Nephron progenitor cell (in vitro differentiated cells): ENCODE results near the gene ESAM.

Experiments used
- DNase-seq: peaks from one replicate; pipeline ENCODE4 v3.0.0; 2021
- H3K27ac Mint-ChIP-seq: 2 replicates; pipeline ENCODE4 v1.8.0; 2021; ENCODE audit warnings: mild to moderate bottlenecking, moderate library complexity, mixed read lengths
- H3K27me3 Mint-ChIP-seq: 2 replicates; pipeline ENCODE4 v1.8.0; 2021; ENCODE audit warnings: mild to moderate bottlenecking, low read depth, mixed read lengths; ENCODE audit not compliant: poor library complexity
- H3K36me3 Mint-ChIP-seq: 2 replicates; pipeline ENCODE4 v1.8.0; 2021; ENCODE audit warnings: low read depth, mixed read lengths
- H3K4me1 Mint-ChIP-seq: 2 replicates; pipeline ENCODE4 v1.8.0; 2021; ENCODE audit warnings: mixed read lengths
- H3K4me3 Mint-ChIP-seq: 2 replicates; pipeline ENCODE4 v1.8.0; 2021; ENCODE audit warnings: mild to moderate bottlenecking, moderate library complexity, mixed read lengths
- H3K9me3 Mint-ChIP-seq: 2 replicates; pipeline ENCODE4 v1.8.0; 2021; ENCODE audit warnings: mild to moderate bottlenecking, moderate library complexity, mixed read lengths
- CTCF ChIP-seq: fragments of 200-600 bp; sonication (generic); IDR thresholded peaks from 2 replicates; pipeline ENCODE4 v1.5.0; 2021; ENCODE audit warnings: antibody characterized with exemption

Gene ESAM

GRCh38 chr11:124737638-124738305 is 24.3 kb downstream of the ESAM start:
- TF ChIP-seq CTCF = no peak
- H3K27ac Mint-ChIP-seq = no peak overlapping the region
- H3K4me3 Mint-ChIP-seq = no peak overlapping the region
- H3K4me1 Mint-ChIP-seq = peaks cover 34% of the 10 kb centered on the region
- H3K27me3 Mint-ChIP-seq = peaks cover 96% of the 10 kb centered on the region
- no peaks in the 10 kb centered on the region for H3K9me3 Mint-ChIP-seq
- H3K36me3 Mint-ChIP-seq = no peaks in the 10 kb centered on the region
- no peak for DNase-seq

DNA sequence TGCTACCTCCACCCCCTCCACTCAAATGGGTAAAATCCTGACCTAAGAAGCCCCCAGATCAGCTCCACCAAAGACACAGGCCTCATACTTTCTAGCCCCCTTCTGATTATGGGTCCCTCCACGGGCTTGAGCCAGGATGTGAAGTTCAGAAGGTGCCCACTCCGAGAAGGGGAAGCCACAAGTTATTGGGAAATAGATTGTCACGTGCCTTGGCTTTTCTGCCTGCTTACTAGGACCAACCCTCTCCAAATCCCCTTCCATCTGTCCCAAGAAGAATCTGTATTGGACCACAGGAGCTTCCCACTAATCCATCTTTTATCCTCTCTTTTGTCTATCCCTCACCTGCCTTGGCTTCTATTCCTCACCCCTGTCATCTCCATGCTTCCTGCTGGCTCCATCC is 25.4 kb downstream of the ESAM start:
- Mint-ChIP-seq H3K4me3 (no peak overlapping the region), H3K27ac (no peak overlapping the region), H3K36me3 (no peaks in the 10 kb centered on the region), H3K9me3 (no peaks in the 10 kb centered on the region), H3K4me1 (peaks cover 32% of the 10 kb centered on the region), H3K27me3 (peaks cover 94% of the 10 kb centered on the region)
- TF ChIP-seq CTCF = no peak
- no peak for DNase-seq

DNA sequence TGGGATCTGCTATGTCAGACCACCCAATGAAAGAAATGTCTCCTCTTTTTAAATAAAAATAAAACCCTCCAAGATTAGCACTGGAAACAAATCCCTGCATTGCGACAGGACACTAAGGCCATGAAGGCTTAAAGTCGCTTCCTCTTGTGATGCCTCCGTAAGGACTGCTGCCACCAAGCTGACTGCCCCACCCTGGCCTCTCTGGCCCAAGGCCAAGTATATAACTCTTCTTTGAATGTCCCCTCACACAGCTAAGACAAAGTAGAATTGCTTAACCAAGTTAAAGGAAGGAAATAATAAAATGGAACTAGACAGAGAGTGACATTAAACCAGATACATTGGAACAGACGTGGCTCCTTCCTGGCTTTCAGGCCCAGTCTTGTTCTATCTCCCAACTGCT is 29.9 kb downstream of the ESAM start:
- H3K9me3 Mint-ChIP-seq = no peaks in the 10 kb centered on the region
- H3K4me3 Mint-ChIP-seq = no peak overlapping the region
- no peak overlapping the region for H3K27ac Mint-ChIP-seq
- H3K4me1 Mint-ChIP-seq = no peaks in the 10 kb centered on the region
- DNase-seq = no peak
- no peak for TF ChIP-seq CTCF
- no peaks in the 10 kb centered on the region for H3K36me3 Mint-ChIP-seq
- peaks cover 79% of the 10 kb centered on the region for H3K27me3 Mint-ChIP-seq

- Mint-ChIP-seq H3K27me3 (peaks cover 75% of the 10 kb centered on the region), H3K36me3 (no peaks in the 10 kb centered on the region), H3K4me1 (peaks cover 17% of the 10 kb centered on the region), H3K9me3 (no peaks in the 10 kb centered on the region), H3K27ac (no peak overlapping the region), H3K4me3 (no peak overlapping the region)
- no peak for DNase-seq
- TF ChIP-seq CTCF = no peak
These were observed 32.5 kb downstream of the ESAM start for GRCh38 chr11:124729571-124729970.

DNA sequence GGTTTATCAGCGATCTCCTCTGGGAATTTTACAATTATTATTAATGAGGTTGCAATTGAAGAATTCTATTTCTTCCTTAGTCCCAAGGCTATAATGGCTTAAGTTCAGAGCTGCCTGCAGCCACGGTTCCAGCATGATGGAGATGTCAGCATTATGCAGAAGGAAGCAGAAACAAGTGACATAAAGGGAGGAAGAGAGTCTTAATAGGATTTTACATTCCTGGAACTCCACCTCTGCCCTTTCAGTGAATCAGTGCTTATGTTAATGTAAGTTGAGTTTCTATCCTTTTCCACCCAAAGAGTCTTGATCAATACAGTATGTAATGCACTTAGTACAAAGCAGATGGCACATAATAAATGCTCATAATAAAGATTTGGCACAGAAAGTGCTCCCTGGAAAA is 34.0 kb downstream of the ESAM start:
- H3K9me3 Mint-ChIP-seq = no peaks in the 10 kb centered on the region
- no peak overlapping the region for H3K4me3 Mint-ChIP-seq
- peaks cover 78% of the 10 kb centered on the region for H3K27me3 Mint-ChIP-seq
- peaks cover 21% of the 10 kb centered on the region for H3K4me1 Mint-ChIP-seq
- DNase-seq = no peak
- H3K27ac Mint-ChIP-seq = no peak overlapping the region
- no peak for TF ChIP-seq CTCF
- H3K36me3 Mint-ChIP-seq = no peaks in the 10 kb centered on the region

DNA sequence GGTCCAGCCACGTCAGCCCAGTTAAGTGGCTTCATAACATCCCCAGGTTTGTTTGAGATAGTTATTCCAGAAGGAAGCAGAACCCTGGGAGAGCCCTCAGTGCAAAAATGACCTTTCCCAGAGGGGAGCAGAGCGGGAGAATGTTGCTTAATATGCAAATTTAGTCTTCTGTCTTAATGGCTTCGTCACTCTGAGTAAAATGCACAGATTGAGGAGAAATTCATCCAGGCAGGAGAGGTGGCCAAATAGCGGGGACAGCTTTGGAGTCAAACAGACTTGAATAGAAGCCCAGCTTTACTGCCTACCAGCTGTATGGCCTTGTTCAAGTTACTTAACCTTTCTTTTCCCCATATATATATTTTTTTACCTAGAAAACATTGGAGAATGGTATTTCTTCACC is 34.6 kb downstream of the ESAM start:
- TF ChIP-seq CTCF = no peak
- H3K4me3 Mint-ChIP-seq = no peak overlapping the region
- peaks cover 79% of the 10 kb centered on the region for H3K27me3 Mint-ChIP-seq
- no peak for DNase-seq
- no peaks in the 10 kb centered on the region for H3K9me3 Mint-ChIP-seq
- H3K4me1 Mint-ChIP-seq = peaks cover 26% of the 10 kb centered on the region
- H3K36me3 Mint-ChIP-seq = no peaks in the 10 kb centered on the region
- H3K27ac Mint-ChIP-seq = no peak overlapping the region
